Measurements from ENCODE around the gene ZNF436. TPM values are rescaled to one million over a fixed set of nuclear protein-coding genes. Genes with fewer than 3 reads are reported as not detected.
A peak's percentile ranks its signal among the peaks of the same experiment; 100 is the strongest.
"Not testable (repeated sequence)": the region's sequence is repeated elsewhere in the genome, so short reads cannot be mapped to it uniquely, and the experiment has no call there.

ZNF436 gene
- total and polyA plus RNA-seq, 7 experiments from 2014 or later: 2.9 to 11.7 (median 5.1) TPM

- H3K4me1 ChIP-seq (ENCODE audit: control insufficient read depth in 2 of 2, insufficient read depth in 2 of 2, low read length in 2 of 2); H3K27me3 Mint-ChIP-seq; H3K27ac ChIP-seq (ENCODE audit: low read depth, low read length); ATAC-seq; H3K4me3 ChIP-seq (ENCODE audit: low read length); intact Hi-C loops (cut with micrococcal nuclease); H3K9me3 Mint-ChIP-seq; H3K27me3 ChIP-seq (ENCODE audit: control insufficient read depth in 2 of 2, insufficient read depth in 2 of 2, low read length in 2 of 2); DNase-seq; H3K4me3 Mint-ChIP-seq; POLR2A ChIA-PET; H3K9me3 ChIP-seq (ENCODE audit: control insufficient read depth in 2 of 3, low read length in 3 of 3): not testable (repeated sequence)
- H3K27ac Mint-ChIP-seq: peak overlapping the region in 1 of 9 donors; percentile 22
- CTCF ChIA-PET: interaction anchor here (0.6 kb wide), 1 partner anchor 13 kb away, joined by 3 read pairs; no protein-coding TSS in a partner anchor
- H3K36me3 ChIP-seq (ENCODE audit: control insufficient read depth in 2 of 3, insufficient read depth in 3 of 3, low read length in 3 of 3): peaks cover 16 to 45% (median 16%) of the 10 kb centered on the region in 3 experiments
- peaks cover 4 to 32% (median 26%) of the 10 kb centered on the region in 7 donors for H3K4me1 Mint-ChIP-seq
- H3K36me3 Mint-ChIP-seq: peaks cover 18 to 47% (median 22%) of the 10 kb centered on the region in 5 donors
Measured at GRCh38 chr1:23310280-23310679, 59.4 kb downstream of the ZNF436 start.

Other genes with a start within 250 kb of the ZNF436 start
- gene LUZP1, start 201.0 kb downstream of the ZNF436 start, total RNA-seq: 10 to 100 TPM; 14.8 to 22.9 (median 16.9) TPM
- gene LUZP1, start 201.0 kb downstream of the ZNF436 start, polyA plus RNA-seq: 10 to 100 TPM; 12.6 to 24.7 TPM
- not detected for gene HTR1D, start 152.3 kb downstream of the ZNF436 start, total RNA-seq
- gene HTR1D, start 152.3 kb downstream of the ZNF436 start, polyA plus RNA-seq: not detected
- gene HNRNPR, start 25.6 kb downstream of the ZNF436 start, total RNA-seq: 100 to 1,000 TPM in 4 of 5 experiments, 10 to 100 TPM in 1; 97.4 to 235 (median 117) TPM
- 100 to 1,000 TPM; 197 to 208 TPM for gene HNRNPR, start 25.6 kb downstream of the ZNF436 start, polyA plus RNA-seq
- gene TCEA3, start 54.9 kb upstream of the ZNF436 start, total RNA-seq: 10 to 100 TPM; 20.2 to 59.2 (median 49.3) TPM
- gene TCEA3, start 54.9 kb upstream of the ZNF436 start, polyA plus RNA-seq: 10 to 100 TPM; 34.4 to 57.2 TPM
- gene ASAP3, start 114.3 kb upstream of the ZNF436 start, total RNA-seq: 1 to 10 TPM in 4 of 5 experiments, under 1 TPM in 1; 0.12 to 8.8 (median 1.7) TPM
- under 1 TPM; 0.26 to 0.47 TPM for gene ASAP3, start 114.3 kb upstream of the ZNF436 start, polyA plus RNA-seq
- 10 to 100 TPM in 1 of 5 experiments, 1 to 10 TPM in 1, under 1 TPM in 2, not detected in 1; 0.14 to 65.7 (median 2.5) TPM for gene E2F2, start 161.4 kb upstream of the ZNF436 start, total RNA-seq
- gene E2F2, start 161.4 kb upstream of the ZNF436 start, polyA plus RNA-seq: not detected
- gene ID3, start 189.7 kb upstream of the ZNF436 start, total RNA-seq: 10 to 100 TPM; 14.8 to 89.4 (median 34.1) TPM
- 10 to 100 TPM; 13.0 to 28.3 TPM for gene ID3, start 189.7 kb upstream of the ZNF436 start, polyA plus RNA-seq